HG03159 (cell line): ENCODE measurements around the gene SLC50A1.
A peak's percentile ranks its signal among the peaks of the same experiment; 100 is the strongest.

Source experiments
- ATAC-seq: cut with Tn5 transposase; IDR thresholded peaks from one replicate; pipeline ENCODE4 v1.9.1; 2021; ENCODE audit warnings: mild to moderate bottlenecking, moderate library complexity; ENCODE audit not compliant: unreplicated experiment

Gene SLC50A1

DNA sequence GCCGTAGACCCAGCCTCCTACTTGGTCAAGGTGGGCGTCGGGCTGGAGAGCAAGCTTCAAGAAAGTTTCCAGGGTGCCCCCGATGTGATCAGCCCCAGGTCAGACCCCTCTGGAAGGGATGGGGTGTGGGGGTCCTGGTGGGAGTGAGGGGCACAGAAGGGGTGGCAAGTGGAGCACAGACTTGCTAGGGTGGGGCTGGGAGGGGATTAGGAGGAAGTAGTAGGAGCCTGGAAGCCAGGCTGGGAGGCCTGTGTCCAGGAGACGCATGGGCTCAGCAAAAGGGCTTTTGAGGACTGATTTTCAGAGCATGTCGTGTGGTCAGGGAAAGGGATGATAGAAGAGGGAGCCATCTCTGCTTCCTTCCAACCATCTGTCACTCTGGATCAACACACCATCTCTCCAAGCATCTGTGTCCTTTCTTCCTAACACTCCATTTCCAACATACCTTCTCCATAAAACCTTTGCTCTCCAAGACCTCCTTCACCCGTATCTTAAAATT lies 46.4 kb downstream of the SLC50A1 start:
- ATAC-seq: no peak

- no peak for ATAC-seq
These were observed 48.1 kb downstream of the SLC50A1 start for GRCh38 chr1:155183775-155184221.

- ATAC-seq: no peak
These were observed 48.7 kb downstream of the SLC50A1 start for GRCh38 chr1:155184351-155184811.

DNA sequence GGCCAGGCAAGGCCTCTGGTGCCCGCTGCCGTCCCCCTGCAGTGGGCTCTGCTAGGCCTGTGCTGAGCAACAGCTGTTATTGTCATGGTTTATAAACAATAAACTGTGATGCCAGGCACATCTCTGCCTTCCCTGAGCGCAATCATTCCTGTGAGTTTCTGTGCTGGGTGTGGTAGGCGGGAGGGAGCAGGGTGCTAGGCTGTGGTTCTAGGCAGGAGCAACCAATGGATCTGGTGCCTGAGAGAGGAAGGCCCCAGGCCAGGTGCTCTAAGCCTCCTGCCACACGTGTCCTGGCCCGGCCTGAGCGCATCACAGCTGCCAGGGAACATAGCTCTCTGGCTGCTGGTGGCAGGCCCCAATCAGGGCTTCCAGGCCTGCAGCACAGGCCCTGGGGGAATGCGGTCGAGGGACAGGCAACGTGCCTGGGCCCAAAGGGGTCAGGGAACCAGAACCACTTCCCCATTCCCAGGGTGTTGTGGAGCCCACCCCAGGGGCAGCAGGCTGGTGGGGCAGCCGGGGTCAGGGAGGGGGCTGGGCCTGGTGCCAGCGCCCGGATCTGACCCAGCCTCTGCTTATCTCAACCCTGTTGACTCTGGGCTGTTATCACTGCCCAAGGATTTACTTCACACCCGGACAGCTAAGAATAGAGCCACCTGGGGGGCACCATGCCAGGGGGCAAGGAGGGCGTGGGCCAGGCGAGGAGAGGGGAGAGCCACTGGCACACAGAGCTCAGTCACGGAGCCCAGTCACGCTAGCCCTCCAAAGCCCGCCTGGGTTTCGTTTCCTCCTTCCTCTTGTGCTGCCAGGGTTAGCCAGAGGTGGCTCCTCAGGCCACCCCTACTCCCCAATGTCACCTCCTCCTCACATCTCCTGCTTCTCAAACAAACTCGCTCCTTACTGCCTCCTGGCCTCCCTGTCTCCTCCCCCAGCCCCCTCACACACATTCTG lies 49.5 kb downstream of the SLC50A1 start:
- peak; percentile 78 for ATAC-seq

DNA sequence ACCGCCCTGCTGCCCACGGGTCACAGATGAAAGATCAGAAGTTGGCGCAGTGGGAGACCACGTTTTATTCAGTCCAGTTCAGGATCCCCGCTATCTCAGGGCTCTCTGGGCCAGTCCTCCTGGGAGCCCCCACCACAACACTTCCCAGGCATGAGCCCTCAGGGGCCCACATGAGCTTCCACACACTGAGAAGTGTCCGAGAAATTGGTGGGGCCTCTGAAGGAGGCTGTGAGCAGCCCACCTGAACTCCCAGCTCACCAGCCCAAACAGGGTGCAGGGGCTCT lies 50.1 kb downstream of the SLC50A1 start:
- no peak for ATAC-seq

DNA sequence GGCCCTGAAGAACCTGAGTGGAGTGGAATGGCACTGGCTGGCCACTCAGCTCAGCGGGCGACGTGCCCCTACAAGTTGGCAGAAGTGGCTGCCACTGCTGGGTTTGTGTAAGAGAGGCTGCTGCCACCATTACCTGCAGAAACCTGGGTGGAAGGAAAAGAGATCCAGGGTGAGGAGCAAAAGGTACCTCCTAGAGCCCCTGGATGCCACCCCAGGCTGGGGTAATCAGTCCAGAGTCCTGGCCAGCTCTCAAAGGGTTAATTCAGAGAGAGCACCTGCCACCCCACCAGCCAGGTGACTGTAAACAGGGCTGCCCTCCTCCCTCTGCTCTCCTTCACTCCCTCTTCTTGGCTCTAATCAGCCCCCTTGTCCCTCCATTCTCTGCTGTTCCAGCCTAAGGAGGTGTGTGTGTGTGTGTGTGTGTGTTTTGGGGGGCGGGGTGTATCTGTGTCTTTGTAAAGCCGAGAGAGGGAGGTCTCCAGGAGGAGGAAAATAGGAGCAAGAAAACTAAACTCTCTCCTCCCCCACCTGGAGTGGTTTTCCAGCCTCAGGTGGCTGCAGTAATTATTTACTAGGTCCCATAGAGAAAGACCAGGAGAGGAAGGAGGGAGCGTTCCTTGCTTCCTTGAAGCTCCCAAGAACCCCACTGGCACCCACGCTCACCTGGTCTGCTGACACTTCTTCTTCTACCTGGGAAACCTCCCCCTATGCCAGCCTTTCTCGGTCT lies 50.6 kb downstream of the SLC50A1 start:
- no peak for ATAC-seq

DNA sequence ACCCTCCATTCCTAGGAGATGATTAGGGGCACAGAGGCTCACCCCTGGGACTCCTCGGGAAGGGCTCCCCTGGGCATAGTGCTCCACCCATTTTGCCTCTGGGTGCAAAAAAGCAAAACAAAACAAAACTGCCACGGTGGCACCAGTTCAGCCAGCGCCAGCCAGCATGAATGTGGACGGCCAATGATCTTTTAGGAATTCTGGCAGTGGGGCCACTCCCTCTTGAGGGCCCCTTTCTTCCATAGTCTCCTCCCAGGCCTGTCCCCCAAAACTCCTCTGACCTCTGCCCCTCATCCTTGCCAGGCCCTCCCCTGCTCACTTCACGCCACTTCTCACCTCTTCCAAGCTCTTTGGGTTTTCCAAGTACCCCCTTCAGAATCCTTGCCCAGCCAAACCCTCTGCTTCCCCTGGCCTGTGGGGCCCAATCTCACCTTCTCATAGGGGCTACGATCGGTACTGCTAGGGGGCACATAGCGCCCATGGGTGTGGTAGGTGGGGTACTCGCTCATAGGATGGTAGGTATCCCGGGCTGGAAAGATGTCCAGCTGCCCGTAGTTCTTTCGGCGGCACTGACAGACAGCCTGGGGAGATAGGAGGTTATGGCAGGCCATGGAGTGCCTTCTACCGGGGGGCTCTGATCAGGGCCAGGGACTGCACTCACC lies 51.3 kb downstream of the SLC50A1 start:
- no peak for ATAC-seq

GRCh38 chr1:155187456-155187891 lies 51.8 kb downstream of the SLC50A1 start:
- no peak for ATAC-seq

DNA sequence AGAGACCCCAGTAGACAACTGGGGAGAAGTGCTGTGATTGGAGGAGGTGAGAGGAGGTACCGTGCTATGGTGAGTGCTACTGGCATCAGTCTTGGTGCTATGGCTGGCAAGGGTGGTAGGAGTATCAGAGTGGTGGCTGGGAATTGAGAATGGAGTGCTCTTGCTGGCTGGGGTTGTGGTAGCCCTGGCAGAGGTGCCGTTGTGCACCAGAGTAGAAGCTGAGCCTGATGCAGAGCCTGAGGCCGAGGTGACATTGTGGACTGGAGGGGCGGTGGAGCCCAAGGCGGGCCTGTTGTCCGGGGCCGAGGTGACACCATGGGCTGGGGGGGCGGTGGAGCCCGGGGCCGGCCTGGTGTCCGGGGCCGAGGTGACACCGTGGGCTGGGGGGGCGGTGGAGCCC lies 52.6 kb downstream of the SLC50A1 start:
- ATAC-seq: no peak
